ENCODE measurements around the gene NFYB. TPM values are rescaled to one million over a fixed set of nuclear protein-coding genes. Genes with fewer than 3 reads are reported as not detected.

The NFYB gene
- total and polyA plus RNA-seq, 2 donors from 2014 or later: 24.6 to 31.1 TPM

- no peak for TF ChIP-seq CTCF (IDR thresholded peaks at IDR 0.05; ENCODE audit: borderline replicate concordance, extremely low read depth, insufficient read depth)
- intact Hi-C loops (cut with DNase I): no loop called here
- Histone ChIP-seq H3K27ac (ENCODE audit: low read depth in 2 of 2, low read length in 2 of 2) (no peak overlapping the region), H3K27me3 (ENCODE audit: control insufficient read depth, insufficient read depth, low read length) (no peaks in the 10 kb centered on the region), H3K9ac (ENCODE audit: low read length in 3 of 3) (no peak overlapping the region), H3K4me1 (ENCODE audit: control insufficient read depth in 2 of 3, insufficient read depth in 2 of 3, low read depth in 1 of 3, low read length in 3 of 3) (no peaks in the 10 kb centered on the region), H3K4me3 (ENCODE audit: low read length in 3 of 3) (no peak overlapping the region), H3K9me3 (ENCODE audit: control insufficient read depth in 2 of 3, insufficient read depth in 1 of 3, low read length in 3 of 3) (no peaks in the 10 kb centered on the region), H3K36me3 (ENCODE audit: control insufficient read depth in 2 of 3, insufficient read depth in 3 of 3, low read length in 3 of 3) (no peaks in the 10 kb centered on the region)
- FAIRE-seq (no peak), DNase-seq (no peak)
Observed at GRCh38 chr12:104152685-104153241, 14.8 kb upstream of the NFYB start.

- H3K27me3 ChIP-seq (ENCODE audit: control insufficient read depth, insufficient read depth, low read length): no peaks in the 10 kb centered on the region
- FAIRE-seq (no peak), DNase-seq (no peak)
- H3K4me1 ChIP-seq (ENCODE audit: control insufficient read depth in 2 of 3, insufficient read depth in 2 of 3, low read depth in 1 of 3, low read length in 3 of 3): no peaks in the 10 kb centered on the region
- intact Hi-C loops (cut with DNase I): no loop called here
- H3K4me3 ChIP-seq (ENCODE audit: low read length in 3 of 3): no peak overlapping the region
- no peaks in the 10 kb centered on the region for H3K9me3 ChIP-seq (ENCODE audit: control insufficient read depth in 2 of 3, insufficient read depth in 1 of 3, low read length in 3 of 3)
- no peak overlapping the region for H3K27ac ChIP-seq (ENCODE audit: low read depth in 2 of 2, low read length in 2 of 2)
- no peak overlapping the region for H3K9ac ChIP-seq (ENCODE audit: low read length in 3 of 3)
- TF ChIP-seq CTCF (IDR thresholded peaks at IDR 0.05; ENCODE audit: borderline replicate concordance, extremely low read depth, insufficient read depth): no peak
- no peaks in the 10 kb centered on the region for H3K36me3 ChIP-seq (ENCODE audit: control insufficient read depth in 2 of 3, insufficient read depth in 3 of 3, low read length in 3 of 3)
Observed at GRCh38 chr12:104150416-104150815, 12.4 kb upstream of the NFYB start.

GRCh38 chr12:104147346-104147745 is 9.3 kb upstream of the NFYB start:
- no peak for DNase-seq
- no peak overlapping the region for H3K27ac ChIP-seq (ENCODE audit: low read depth in 2 of 2, low read length in 2 of 2)
- TF ChIP-seq CTCF (IDR thresholded peaks at IDR 0.05; ENCODE audit: borderline replicate concordance, extremely low read depth, insufficient read depth): no peak

GRCh38 chr12:104143918-104144317 is 5.9 kb upstream of the NFYB start:
- H3K27ac ChIP-seq (ENCODE audit: low read depth in 2 of 2, low read length in 2 of 2): no peak overlapping the region
- intact Hi-C loops (cut with DNase I): no loop called here
- no peak for FAIRE-seq
- peaks cover 0 to under 1% (median 0%) of the 10 kb centered on the region in 3 donors for H3K4me1 ChIP-seq (ENCODE audit: control insufficient read depth in 2 of 3, insufficient read depth in 2 of 3, low read depth in 1 of 3, low read length in 3 of 3)
- no peak overlapping the region for H3K9ac ChIP-seq (ENCODE audit: low read length in 3 of 3)
- TF ChIP-seq CTCF (IDR thresholded peaks at IDR 0.05; ENCODE audit: borderline replicate concordance, extremely low read depth, insufficient read depth): no peak
- H3K36me3 ChIP-seq (ENCODE audit: control insufficient read depth in 2 of 3, insufficient read depth in 3 of 3, low read length in 3 of 3): no peaks in the 10 kb centered on the region
- no peak for DNase-seq
- H3K27me3 ChIP-seq (ENCODE audit: control insufficient read depth, insufficient read depth, low read length): no peaks in the 10 kb centered on the region
- no peaks in the 10 kb centered on the region for H3K9me3 ChIP-seq (ENCODE audit: control insufficient read depth in 2 of 3, insufficient read depth in 1 of 3, low read length in 3 of 3)
- H3K4me3 ChIP-seq (ENCODE audit: low read length in 3 of 3): no peak overlapping the region

More at GRCh38 chr12:104147346-104147745, 9.3 kb upstream of the NFYB start:
- Histone ChIP-seq H3K27me3 (ENCODE audit: control insufficient read depth, insufficient read depth, low read length) (no peaks in the 10 kb centered on the region), H3K36me3 (ENCODE audit: control insufficient read depth in 2 of 3, insufficient read depth in 3 of 3, low read length in 3 of 3) (no peaks in the 10 kb centered on the region), H3K4me3 (ENCODE audit: low read length in 3 of 3) (no peak overlapping the region), H3K4me1 (ENCODE audit: control insufficient read depth in 2 of 3, insufficient read depth in 2 of 3, low read depth in 1 of 3, low read length in 3 of 3) (no peaks in the 10 kb centered on the region), H3K9me3 (ENCODE audit: control insufficient read depth in 2 of 3, insufficient read depth in 1 of 3, low read length in 3 of 3) (no peaks in the 10 kb centered on the region), H3K9ac (ENCODE audit: low read length in 3 of 3) (no peak overlapping the region)
- intact Hi-C loops (cut with DNase I): no loop called here
- FAIRE-seq: no peak
